Transverse colon (tissue), 4 donors: Measurements from ENCODE around the gene AGAP1. TPM values are rescaled to one million over a fixed set of nuclear protein-coding genes. Genes with fewer than 3 reads are reported as not detected.

Experiments
- DNase-seq: peaks from one replicate; pipeline ENCODE4 v3.0.0-alpha.2; 2019
- H3K27ac ChIP-seq, 4 donors: fragments of 200-600 bp; sonication (generic); 2 replicates each; pipeline ENCODE4 v1.5.1; 2016 to 2018; ENCODE audit warnings: inconsistent platforms in 4 of 4
- H3K27me3 ChIP-seq: fragments of 200-600 bp; sonication (generic); 2 replicates; pipeline ENCODE4 v1.5.1; 2017; ENCODE audit warnings: inconsistent platforms
- H3K36me3 ChIP-seq, 4 donors: fragments of 200-600 bp; sonication (generic); 2 replicates each; pipeline ENCODE4 v1.5.1; 2017 to 2019; ENCODE audit warnings: inconsistent platforms in 4 of 4
- H3K4me1 ChIP-seq, 4 donors: fragments of 200-600 bp; sonication (generic); 2 replicates each; pipeline ENCODE4 v1.5.1; 2017 to 2020; ENCODE audit warnings: inconsistent platforms in 4 of 4
- H3K4me3 ChIP-seq, 4 donors: fragments of 200-600 bp; sonication (generic); 1 replicate in 1 of 4; 2 replicates in 3 of 4; pipeline versions ENCODE4 v1.5.1 to v1.6.1; 2017 to 2019; ENCODE audit warnings: inconsistent platforms in 4 of 4
- H3K9me3 ChIP-seq, 2 donors: fragments of 200-600 bp; sonication (generic); 2 replicates each; pipeline ENCODE4 v1.5.1; 2017 to 2019; ENCODE audit warnings: inconsistent platforms in 2 of 2
- CTCF ChIP-seq, 5 experiments: fragments of 200-600 bp in 3 of 5; fragments of 450-650 bp in 2 of 5; sonication (generic) in 3 of 5; IDR thresholded peaks; 1 replicate in 2 of 5; 2 replicates in 3 of 5; pipeline ENCODE4 v1.5.1; 2016 to 2017; ENCODE audit warnings: antibody characterized with exemption in 5 of 5, inconsistent platforms in 3 of 5, mild to moderate bottlenecking in 2 of 5, moderate library complexity in 1 of 5
- EP300 ChIP-seq: sonication (generic); formaldehyde crosslinking; IDR thresholded peaks from one replicate; pipeline ENCODE4 v1.6.1; 2017; ENCODE audit warnings: antibody characterized with exemption, low read depth
- POLR2A ChIP-seq: fragments of 450-650 bp; IDR thresholded peaks from one replicate; pipeline ENCODE4 v1.6.1; 2016; ENCODE audit warnings: antibody characterized with exemption, mild to moderate bottlenecking, moderate library complexity
- POLR2AphosphoS5 ChIP-seq, 3 donors: sonication (generic); formaldehyde crosslinking; IDR thresholded peaks; one replicate each; pipeline ENCODE4 v1.6.1; 2016; ENCODE audit warnings: antibody characterized with exemption in 3 of 3
- WGBS, 2 donors: methylation state at CpG; one replicate each; pipeline ENCODE4 v1.1.5; 2018; ENCODE audit warnings: low coverage in 1 of 2; 5-methylcytosine and 5-hydroxymethylcytosine counted together
- in situ Hi-C, 4 donors: fragments of 200-750 bp; cut with MboI; loops; one replicate each; pipeline versions ENCODE4 v1.15.0 to v1.15.1; 2017; ENCODE audit warnings: low sequenced_read_pairs in 3 of 4, low pct_ligation_motif_present in 1 of 4, low pct_unique_long_range_greater_than_20kb in 1 of 4
- intact Hi-C: fragments of 100-400 bp; cut with DNase I; formaldehyde crosslinking; loops from one replicate; pipeline ENCODE4 v1.15.1; 2023; ENCODE audit warnings: low total_unique reads
- total RNA-seq, 4 donors: library from RNA; depleted of rRNA; stranded (reverse); fragments of >200 nt; gene quantifications; one replicate each; pipeline ENCODE4 v1.1.0, GENCODE V29; 2016

Gene AGAP1
- total RNA-seq, 4 donors from 2014 or later, result 56.1 to 96.9 (median 71.2) TPM

GRCh38 chr2:235592836-235593235 lies 99.0 kb downstream of the AGAP1 start:
- TF ChIP-seq EP300, result no peak
- TF ChIP-seq POLR2AphosphoS5 (IDR thresholded peaks at IDR 0.05), result no peak
- TF ChIP-seq POLR2A, result no peak
- TF ChIP-seq CTCF (IDR thresholded peaks at IDR 0.05), result no peak
- no peak for DNase-seq
- intact Hi-C loops (loop anchor here (5.0 kb wide), 1 partner anchor 451 kb away; no protein-coding TSS in a partner anchor), in situ Hi-C loops (loop anchor here in 3 of 4 donors (5.0 to 25.0 kb wide), 4 partner anchors 451 to 1056 kb away; no protein-coding TSS in a partner anchor)
- H3K27me3 ChIP-seq, result no peaks in the 10 kb centered on the region
- no peak overlapping the region for H3K4me3 ChIP-seq
- peaks cover 0 to 19% (median 4%) of the 10 kb centered on the region in 4 donors for H3K4me1 ChIP-seq
- H3K27ac ChIP-seq, result no peak overlapping the region
- no peaks in the 10 kb centered on the region for H3K36me3 ChIP-seq
- WGBS, 2 donors, result 75 to 83% methylated on average over 1 to 6 of the region's 6 CpGs
- H3K9me3 ChIP-seq, result no peaks in the 10 kb centered on the region

- no peak for TF ChIP-seq POLR2A
- no peak for TF ChIP-seq EP300
- no peak for TF ChIP-seq POLR2AphosphoS5 (IDR thresholded peaks at IDR 0.05)
- TF ChIP-seq CTCF (IDR thresholded peaks at IDR 0.05), result peak; percentile 70 to 78 (median 75)
- in situ Hi-C loops, result loop anchor here in 3 of 4 donors (5.0 to 25.0 kb wide), 4 partner anchors 452 to 1057 kb away; no protein-coding TSS in a partner anchor
- Histone ChIP-seq H3K27me3 (no peaks in the 10 kb centered on the region), H3K36me3 (no peaks in the 10 kb centered on the region), H3K4me1 (peaks cover 0 to 11% (median 0%) of the 10 kb centered on the region in 4 donors), H3K9me3 (no peaks in the 10 kb centered on the region), H3K4me3 (no peak overlapping the region), H3K27ac (no peak overlapping the region)
- WGBS, 2 donors, result 0 to 4% methylated on average over 3 of the region's 3 CpGs
- no peak for DNase-seq
- intact Hi-C loops, result loop anchor here (5.0 kb wide), 1 partner anchor 452 kb away; no protein-coding TSS in a partner anchor
Observed at GRCh38 chr2:235594041-235594440, 100.2 kb downstream of the AGAP1 start.

- WGBS, 2 donors, result 76 to 87% methylated on average over 3 to 8 of the region's 8 CpGs
- in situ Hi-C loops, result loop anchor here in 3 of 4 donors (5.0 to 25.0 kb wide), 4 partner anchors 453 to 1058 kb away; no protein-coding TSS in a partner anchor
Observed at GRCh38 chr2:235594964-235595363, 101.1 kb downstream of the AGAP1 start.

GRCh38 chr2:235595422-235596010 lies 101.7 kb downstream of the AGAP1 start:
- peaks cover 0 to 22% (median 4%) of the 10 kb centered on the region in 4 donors for H3K4me1 ChIP-seq
- no peak overlapping the region for H3K4me3 ChIP-seq
- no peaks in the 10 kb centered on the region for H3K9me3 ChIP-seq
- TF ChIP-seq CTCF (IDR thresholded peaks at IDR 0.05) (peak; percentile 77 to 92 (median 83)), POLR2A (no peak), POLR2AphosphoS5 (IDR thresholded peaks at IDR 0.05) (no peak)
- intact Hi-C loops, result loop anchor here (2.0 to 5.0 kb wide), 2 partner anchors 75 to 152 kb away; no protein-coding TSS in a partner anchor
- in situ Hi-C loops, result loop anchor here in 3 of 4 donors (10.0 to 25.0 kb wide), 3 partner anchors 461 to 1058 kb away; no protein-coding TSS in a partner anchor
- no peaks in the 10 kb centered on the region for H3K27me3 ChIP-seq
- 37 to 50% methylated on average over 6 to 10 of the region's 10 CpGs for WGBS, 2 donors
- no peak overlapping the region for H3K27ac ChIP-seq
- peak; percentile 76 for DNase-seq
- H3K36me3 ChIP-seq, result no peaks in the 10 kb centered on the region

More at GRCh38 chr2:235594964-235595363, 101.1 kb downstream of the AGAP1 start:
- Histone ChIP-seq H3K36me3 (no peaks in the 10 kb centered on the region), H3K9me3 (no peaks in the 10 kb centered on the region), H3K27ac (no peak overlapping the region), H3K27me3 (no peaks in the 10 kb centered on the region), H3K4me3 (no peak overlapping the region), H3K4me1 (peaks cover 0 to 18% (median 1%) of the 10 kb centered on the region in 4 donors)
- TF ChIP-seq EP300 (no peak), POLR2AphosphoS5 (IDR thresholded peaks at IDR 0.05) (no peak), POLR2A (no peak)
- intact Hi-C loops, result loop anchor here (5.0 kb wide), 2 partner anchors 152 to 453 kb away; no protein-coding TSS in a partner anchor
- no peak for DNase-seq
